Measurements from ENCODE around the gene PLCE1. TPM values are rescaled to one million over a fixed set of nuclear protein-coding genes. Genes with fewer than 3 reads are reported as not detected.

PLCE1 gene
- total and polyA plus RNA-seq, 2 donors (not counting 1 experiment from before 2014, with no cell fraction given) = 0.33 to 1.2 TPM

- no peak overlapping the region for H3K4me3 ChIP-seq (replicated peaks in 1 of 4; ENCODE audit: control extremely low read depth in 1 of 4, insufficient read depth in 1 of 4, low read depth in 3 of 4, low read length in 4 of 4)
- no peaks in the 10 kb centered on the region for H3K27me3 ChIP-seq (ENCODE audit: control insufficient read depth, insufficient read depth, low read length)
- no peak for TF ChIP-seq EZH2 (IDR thresholded peaks at IDR 0.05; ENCODE audit: low read length, missing control alignments)
- TF ChIP-seq CTCF (conservative IDR thresholded peaks at IDR 0.05 in 1 of 2, IDR thresholded peaks at IDR 0.05 in 1 of 2; ENCODE audit: low read depth in 1 of 2, low read length in 2 of 2) = no peak
- peak in 1 of 2 donors; percentile 66 for DNase-seq (ENCODE audit: low read depth in 2 of 2)
- no peak overlapping the region for H3K4me2 ChIP-seq (ENCODE audit: extremely low read depth, insufficient read depth, low read length)
- H3K27ac ChIP-seq (ENCODE audit: insufficient read depth, low read length) = no peak overlapping the region
- H3K36me3 ChIP-seq (ENCODE audit: control insufficient read depth, insufficient read depth, low read length) = no peaks in the 10 kb centered on the region
- no peaks in the 10 kb centered on the region for H3K79me2 ChIP-seq (ENCODE audit: control insufficient read depth, insufficient read depth, low read length)
- H3K9ac ChIP-seq (ENCODE audit: insufficient read depth, low read length) = no peak overlapping the region
- H2AFZ ChIP-seq (ENCODE audit: low read length) = no peak overlapping the region
- no peaks in the 10 kb centered on the region for H4K20me1 ChIP-seq (ENCODE audit: control insufficient read depth, extremely low read depth, insufficient read depth, low read length)
- H3K4me1 ChIP-seq (ENCODE audit: control insufficient read depth, extremely low read depth, insufficient read depth, low read length) = no peaks in the 10 kb centered on the region
- H3K9me3 ChIP-seq (ENCODE audit: control insufficient read depth, insufficient read depth, low read depth, low read length) = no peaks in the 10 kb centered on the region
Observed at GRCh38 chr10:94042834-94043175, 49.1 kb downstream of the PLCE1 start.

Other genes starting within 250 kb of the PLCE1 start
- not detected in 2 replicates for gene LGI1, start 236.0 kb upstream of the PLCE1 start, total RNA-seq
- gene LGI1, start 236.0 kb upstream of the PLCE1 start, polyA plus RNA-seq = not detected in 2 replicates
- 2.1 and 4.0 TPM in 2 replicates for gene SLC35G1, start 100.0 kb upstream of the PLCE1 start, total RNA-seq
- 5.7 and 8.1 TPM in 2 replicates for gene SLC35G1, start 100.0 kb upstream of the PLCE1 start, polyA plus RNA-seq